ENCODE results near the gene APOL3.

DNA sequence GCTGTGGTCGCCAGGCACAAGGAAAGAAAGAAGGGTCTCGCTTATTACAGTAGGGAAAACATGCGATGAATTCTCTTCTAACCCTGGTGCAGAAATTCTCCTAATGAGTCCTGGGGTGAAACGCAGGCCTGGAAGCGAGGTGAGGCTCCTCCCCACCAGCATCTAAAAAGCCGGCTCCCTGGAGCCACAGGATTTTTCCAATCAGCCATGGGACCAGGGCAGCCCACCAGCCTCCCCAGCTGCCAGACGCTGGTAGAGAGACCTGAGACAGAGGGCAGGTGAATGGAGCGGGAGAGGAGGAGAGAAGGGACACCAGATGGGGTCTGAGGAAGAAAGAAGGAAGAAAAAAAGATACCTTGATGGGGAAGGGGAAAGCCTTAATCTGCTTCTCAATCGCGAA lies 28.6 kb downstream of the APOL3 start:
- no peak for TF ChIP-seq EZH2 (IDR thresholded peaks at IDR 0.05; ENCODE audit: low read length, unreplicated experiment)
- TF ChIP-seq, protein P1, sequence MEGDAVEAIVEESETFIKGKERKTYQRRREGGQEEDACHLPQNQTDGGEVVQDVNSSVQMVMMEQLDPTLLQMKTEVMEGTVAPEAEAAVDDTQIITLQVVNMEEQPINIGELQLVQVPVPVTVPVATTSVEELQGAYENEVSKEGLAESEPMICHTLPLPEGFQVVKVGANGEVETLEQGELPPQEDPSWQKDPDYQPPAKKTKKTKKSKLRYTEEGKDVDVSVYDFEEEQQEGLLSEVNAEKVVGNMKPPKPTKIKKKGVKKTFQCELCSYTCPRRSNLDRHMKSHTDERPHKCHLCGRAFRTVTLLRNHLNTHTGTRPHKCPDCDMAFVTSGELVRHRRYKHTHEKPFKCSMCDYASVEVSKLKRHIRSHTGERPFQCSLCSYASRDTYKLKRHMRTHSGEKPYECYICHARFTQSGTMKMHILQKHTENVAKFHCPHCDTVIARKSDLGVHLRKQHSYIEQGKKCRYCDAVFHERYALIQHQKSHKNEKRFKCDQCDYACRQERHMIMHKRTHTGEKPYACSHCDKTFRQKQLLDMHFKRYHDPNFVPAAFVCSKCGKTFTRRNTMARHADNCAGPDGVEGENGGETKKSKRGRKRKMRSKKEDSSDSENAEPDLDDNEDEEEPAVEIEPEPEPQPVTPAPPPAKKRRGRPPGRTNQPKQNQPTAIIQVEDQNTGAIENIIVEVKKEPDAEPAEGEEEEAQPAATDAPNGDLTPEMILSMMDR (conservative IDR thresholded peaks at IDR 0.05; ENCODE audit: low read depth, low read length) = no peak
- TF ChIP-seq EZH2phosphoT487 (IDR thresholded peaks at IDR 0.05; ENCODE audit: borderline replicate concordance, low read length) = no peak
